Coronary artery (tissue), 2 donors: ENCODE results near the gene LRG1.
"Not testable (repeated sequence)": the region's sequence is repeated elsewhere in the genome, so short reads cannot be mapped to it uniquely, and the experiment has no call there.

ENCODE experiments used
- DNase-seq: peaks from one replicate; pipeline ENCODE4 v3.0.0-alpha.2; 2017; ENCODE audit warnings: low spot score
- H3K27ac ChIP-seq, 2 donors: fragments of 200-600 bp; sonication (generic); one replicate each; pipeline ENCODE4 v1.5.1; 2016 to 2019
- H3K4me3 ChIP-seq: fragments of 200-600 bp; sonication (generic); 2 replicates; pipeline ENCODE4 v1.5.1; 2016; ENCODE audit warnings: mild to moderate bottlenecking, moderate library complexity
- CTCF ChIP-seq: fragments of 200-600 bp; sonication (generic); IDR thresholded peaks from one replicate; pipeline ENCODE4 v1.5.1; 2019; ENCODE audit warnings: antibody characterized with exemption

Gene LRG1

GRCh38 chr19:4566402-4567051, 26.7 kb upstream of the LRG1 start:
- DNase-seq, result no peak
- no peak for TF ChIP-seq CTCF
- Histone ChIP-seq H3K4me3 (no peak overlapping the region), H3K27ac (no peak overlapping the region)

GRCh38 chr19:4563562-4563961, 23.7 kb upstream of the LRG1 start:
- not testable (repeated sequence) for H3K4me3 ChIP-seq, H3K27ac ChIP-seq, DNase-seq

GRCh38 chr19:4562085-4562484, 22.2 kb upstream of the LRG1 start:
- DNase-seq, H3K27ac ChIP-seq, H3K4me3 ChIP-seq: not testable (repeated sequence)

- no peak for TF ChIP-seq CTCF
Observed at GRCh38 chr19:4559569-4559968, 19.7 kb upstream of the LRG1 start, which contains the start of gene SEMA6B. SEMA6B (minus strand) TSS chr19:4559684; CDS start chr19:4558457, 1,227 bp downstream.

GRCh38 chr19:4557971-4558941, 18.4 kb upstream of the LRG1 start:
- no peak for DNase-seq
- no peak overlapping the region for H3K27ac ChIP-seq
- peak; percentile 99 for TF ChIP-seq CTCF

More at GRCh38 chr19:4559569-4559968, 19.7 kb upstream of the LRG1 start, which contains the start of gene SEMA6B:
- peak within 1 kb of the TSS; percentile 65 for H3K4me3 ChIP-seq
- no peak for DNase-seq
- peak within 1 kb of the TSS in 1 of 2 donors; percentile 70 for H3K27ac ChIP-seq

GRCh38 chr19:4557144-4557970, 17.5 kb upstream of the LRG1 start:
- Histone ChIP-seq H3K4me3 (peak overlapping the region; percentile 59), H3K27ac (no peak overlapping the region)
- no peak for TF ChIP-seq CTCF
- DNase-seq, result no peak

More at GRCh38 chr19:4557971-4558941, 18.4 kb upstream of the LRG1 start:
- peak overlapping the region; percentile 65 for H3K4me3 ChIP-seq

- TF ChIP-seq CTCF, result no peak
- Histone ChIP-seq H3K27ac (no peak overlapping the region), H3K4me3 (no peak overlapping the region)
- DNase-seq, result no peak
Observed at GRCh38 chr19:4556597-4557127, 16.8 kb upstream of the LRG1 start.
